ENCODE data around the gene MRPL37. TPM values are rescaled to one million over a fixed set of nuclear protein-coding genes. Genes with fewer than 3 reads are reported as not detected.

Gene MRPL37
- polyA plus RNA-seq, 2 of the 4 experiments (the other 2 are of a cell fraction), result 16.2 to 68.9 TPM

DNA sequence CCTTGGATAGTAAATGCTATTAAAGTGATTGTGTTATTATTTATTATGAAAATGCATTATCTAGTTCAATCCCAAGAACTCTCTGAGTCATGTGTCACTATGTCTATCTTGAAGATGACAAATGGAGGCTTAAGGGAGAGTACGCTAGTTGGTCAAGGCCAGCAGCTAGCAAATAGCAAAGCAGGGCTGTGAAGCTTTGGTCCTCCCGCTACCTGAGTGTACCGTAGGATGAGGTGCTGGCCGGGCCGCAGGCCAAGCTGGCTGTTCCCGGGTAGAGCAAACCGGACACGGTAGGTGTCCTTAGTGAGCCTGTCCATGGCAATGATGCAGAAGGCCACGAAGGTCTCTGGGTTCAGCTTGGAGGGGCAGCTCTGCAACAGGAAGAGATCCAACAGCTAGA, 9.4 kb upstream of the MRPL37 start:
- ATAC-seq, result no peak
- TF ChIP-seq RFX5 (IDR thresholded peaks at IDR 0.05), result no peak
- no peak for TF ChIP-seq FOSB (CRISPR knock-in tag; IDR thresholded peaks at IDR 0.05)
- TF ChIP-seq, protein P1, sequence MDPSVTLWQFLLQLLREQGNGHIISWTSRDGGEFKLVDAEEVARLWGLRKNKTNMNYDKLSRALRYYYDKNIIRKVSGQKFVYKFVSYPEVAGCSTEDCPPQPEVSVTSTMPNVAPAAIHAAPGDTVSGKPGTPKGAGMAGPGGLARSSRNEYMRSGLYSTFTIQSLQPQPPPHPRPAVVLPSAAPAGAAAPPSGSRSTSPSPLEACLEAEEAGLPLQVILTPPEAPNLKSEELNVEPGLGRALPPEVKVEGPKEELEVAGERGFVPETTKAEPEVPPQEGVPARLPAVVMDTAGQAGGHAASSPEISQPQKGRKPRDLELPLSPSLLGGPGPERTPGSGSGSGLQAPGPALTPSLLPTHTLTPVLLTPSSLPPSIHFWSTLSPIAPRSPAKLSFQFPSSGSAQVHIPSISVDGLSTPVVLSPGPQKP (IDR thresholded peaks at IDR 0.05; ENCODE audit: low read depth, low read length), result no peak
- no peak for TF ChIP-seq EHF (CRISPR knock-in tag; IDR thresholded peaks at IDR 0.05)
- TF ChIP-seq NR3C1 (IDR thresholded peaks at IDR 0.05), result no peak
- TF ChIP-seq FOXS1 (CRISPR knock-in tag; IDR thresholded peaks at IDR 0.05), result no peak
- no peak for TF ChIP-seq JUNB (IDR thresholded peaks at IDR 0.05)
- TF ChIP-seq, protein P2, sequence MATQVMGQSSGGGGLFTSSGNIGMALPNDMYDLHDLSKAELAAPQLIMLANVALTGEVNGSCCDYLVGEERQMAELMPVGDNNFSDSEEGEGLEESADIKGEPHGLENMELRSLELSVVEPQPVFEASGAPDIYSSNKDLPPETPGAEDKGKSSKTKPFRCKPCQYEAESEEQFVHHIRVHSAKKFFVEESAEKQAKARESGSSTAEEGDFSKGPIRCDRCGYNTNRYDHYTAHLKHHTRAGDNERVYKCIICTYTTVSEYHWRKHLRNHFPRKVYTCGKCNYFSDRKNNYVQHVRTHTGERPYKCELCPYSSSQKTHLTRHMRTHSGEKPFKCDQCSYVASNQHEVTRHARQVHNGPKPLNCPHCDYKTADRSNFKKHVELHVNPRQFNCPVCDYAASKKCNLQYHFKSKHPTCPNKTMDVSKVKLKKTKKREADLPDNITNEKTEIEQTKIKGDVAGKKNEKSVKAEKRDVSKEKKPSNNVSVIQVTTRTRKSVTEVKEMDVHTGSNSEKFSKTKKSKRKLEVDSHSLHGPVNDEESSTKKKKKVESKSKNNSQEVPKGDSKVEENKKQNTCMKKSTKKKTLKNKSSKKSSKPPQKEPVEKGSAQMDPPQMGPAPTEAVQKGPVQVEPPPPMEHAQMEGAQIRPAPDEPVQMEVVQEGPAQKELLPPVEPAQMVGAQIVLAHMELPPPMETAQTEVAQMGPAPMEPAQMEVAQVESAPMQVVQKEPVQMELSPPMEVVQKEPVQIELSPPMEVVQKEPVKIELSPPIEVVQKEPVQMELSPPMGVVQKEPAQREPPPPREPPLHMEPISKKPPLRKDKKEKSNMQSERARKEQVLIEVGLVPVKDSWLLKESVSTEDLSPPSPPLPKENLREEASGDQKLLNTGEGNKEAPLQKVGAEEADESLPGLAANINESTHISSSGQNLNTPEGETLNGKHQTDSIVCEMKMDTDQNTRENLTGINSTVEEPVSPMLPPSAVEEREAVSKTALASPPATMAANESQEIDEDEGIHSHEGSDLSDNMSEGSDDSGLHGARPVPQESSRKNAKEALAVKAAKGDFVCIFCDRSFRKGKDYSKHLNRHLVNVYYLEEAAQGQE (IDR thresholded peaks at IDR 0.05), result no peak
- TF ChIP-seq, protein P3, sequence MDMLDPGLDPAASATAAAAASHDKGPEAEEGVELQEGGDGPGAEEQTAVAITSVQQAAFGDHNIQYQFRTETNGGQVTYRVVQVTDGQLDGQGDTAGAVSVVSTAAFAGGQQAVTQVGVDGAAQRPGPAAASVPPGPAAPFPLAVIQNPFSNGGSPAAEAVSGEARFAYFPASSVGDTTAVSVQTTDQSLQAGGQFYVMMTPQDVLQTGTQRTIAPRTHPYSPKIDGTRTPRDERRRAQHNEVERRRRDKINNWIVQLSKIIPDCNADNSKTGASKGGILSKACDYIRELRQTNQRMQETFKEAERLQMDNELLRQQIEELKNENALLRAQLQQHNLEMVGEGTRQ (IDR thresholded peaks at IDR 0.05), result no peak
- no peak for TF ChIP-seq HOXA7 (CRISPR knock-in tag; IDR thresholded peaks at IDR 0.05)
- TF ChIP-seq HOXB5 (CRISPR knock-in tag; IDR thresholded peaks at IDR 0.05), result no peak
- no peak for TF ChIP-seq MAZ (IDR thresholded peaks at IDR 0.05; ENCODE audit: borderline replicate concordance, low read depth, low read length)
- TF ChIP-seq KDM5A (IDR thresholded peaks at IDR 0.05), result no peak
- TF ChIP-seq CBX8 (IDR thresholded peaks at IDR 0.05), result no peak
- TF ChIP-seq, protein P4, sequence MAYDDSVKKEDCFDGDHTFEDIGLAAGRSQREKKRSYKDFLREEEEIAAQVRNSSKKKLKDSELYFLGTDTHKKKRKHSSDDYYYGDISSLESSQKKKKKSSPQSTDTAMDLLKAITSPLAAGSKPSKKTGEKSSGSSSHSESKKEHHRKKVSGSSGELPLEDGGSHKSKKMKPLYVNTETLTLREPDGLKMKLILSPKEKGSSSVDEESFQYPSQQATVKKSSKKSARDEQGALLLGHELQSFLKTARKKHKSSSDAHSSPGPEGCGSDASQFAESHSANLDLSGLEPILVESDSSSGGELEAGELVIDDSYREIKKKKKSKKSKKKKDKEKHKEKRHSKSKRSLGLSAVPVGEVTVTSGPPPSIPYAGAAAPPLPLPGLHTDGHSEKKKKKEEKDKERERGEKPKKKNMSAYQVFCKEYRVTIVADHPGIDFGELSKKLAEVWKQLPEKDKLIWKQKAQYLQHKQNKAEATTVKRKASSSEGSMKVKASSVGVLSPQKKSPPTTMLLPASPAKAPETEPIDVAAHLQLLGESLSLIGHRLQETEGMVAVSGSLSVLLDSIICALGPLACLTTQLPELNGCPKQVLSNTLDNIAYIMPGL (CRISPR knock-in tag; IDR thresholded peaks at IDR 0.05; ENCODE audit: borderline replicate concordance), result no peak
- no peak for TF ChIP-seq HEYL (CRISPR knock-in tag; IDR thresholded peaks at IDR 0.05)
- no peak for TF ChIP-seq ZNF302 (CRISPR knock-in tag; IDR thresholded peaks at IDR 0.05)
- no peak for TF ChIP-seq JUN (IDR thresholded peaks at IDR 0.05)
- no peak for TF ChIP-seq CBX2 (IDR thresholded peaks at IDR 0.05; ENCODE audit: borderline replicate concordance, low read depth)

DNA sequence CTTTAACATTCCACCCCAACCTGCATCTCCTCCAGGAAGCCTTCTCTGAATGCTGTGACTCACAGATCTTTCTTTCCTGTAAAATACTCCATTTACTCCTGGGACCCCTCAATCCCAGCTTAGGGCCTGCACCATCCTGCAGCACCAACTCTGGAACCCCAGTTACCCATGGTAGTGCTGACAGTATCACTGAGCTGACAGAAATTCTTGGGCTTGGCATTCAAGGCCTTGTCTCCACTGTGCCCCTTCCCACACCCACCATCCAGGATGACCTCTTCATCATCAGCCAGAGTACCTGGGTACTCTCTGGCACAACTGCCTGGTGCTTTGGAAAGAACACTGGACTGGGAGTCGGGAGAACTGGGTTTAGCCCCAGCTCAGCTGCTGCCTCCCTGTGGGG, 8.4 kb upstream of the MRPL37 start:
- WGBS (ENCODE audit: missing lambda C conversion rate), result 83% methylated on average over 1 of the region's 1 CpG
- ChIA-PET POLR2A (no interaction called here), CTCF (interaction anchor here (0.8 to 1.7 kb wide), 2 partner anchors 10 to 146 kb away, joined by 3 to 5 read pairs; no protein-coding TSS in a partner anchor)
- ATAC-seq (no peak), FAIRE-seq (no peak), DNase-seq (ENCODE audit: low read depth in 1 of 2, low spot score in 1 of 2) (no peak)
- no peaks in the 10 kb centered on the region for H3K4me1 ChIP-seq
- H3K27ac ChIP-seq, result no peak overlapping the region
- no peak overlapping the region for H3K4me3 ChIP-seq
- H3K9me3 ChIP-seq, result no peaks in the 10 kb centered on the region
- H3K4me2 ChIP-seq, result no peak overlapping the region
- TF ChIP-seq, protein P5, sequence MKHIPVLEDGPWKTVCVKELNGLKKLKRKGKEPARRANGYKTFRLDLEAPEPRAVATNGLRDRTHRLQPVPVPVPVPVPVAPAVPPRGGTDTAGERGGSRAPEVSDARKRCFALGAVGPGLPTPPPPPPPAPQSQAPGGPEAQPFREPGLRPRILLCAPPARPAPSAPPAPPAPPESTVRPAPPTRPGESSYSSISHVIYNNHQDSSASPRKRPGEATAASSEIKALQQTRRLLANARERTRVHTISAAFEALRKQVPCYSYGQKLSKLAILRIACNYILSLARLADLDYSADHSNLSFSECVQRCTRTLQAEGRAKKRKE (CRISPR knock-in tag; IDR thresholded peaks at IDR 0.05; ENCODE audit: low read depth), result no peak
- TF ChIP-seq, protein P1 (IDR thresholded peaks at IDR 0.05; ENCODE audit: low read depth, low read length), result no peak
- no peak for TF ChIP-seq MAFK (IDR thresholded peaks at IDR 0.05; ENCODE audit: partially characterized antibody)
- TF ChIP-seq EP300 (IDR thresholded peaks at IDR 0.05), result no peak
- TF ChIP-seq CBX8 (IDR thresholded peaks at IDR 0.05), result no peak
- TF ChIP-seq, protein P3 (IDR thresholded peaks at IDR 0.05), result no peak
- no peak for TF ChIP-seq GATA3 (IDR thresholded peaks at IDR 0.05; ENCODE audit: borderline replicate concordance)
- no peak for TF ChIP-seq KDM5A (IDR thresholded peaks at IDR 0.05)
- no peak for TF ChIP-seq POLR2AphosphoS2 (conservative IDR thresholded peaks at IDR 0.05; ENCODE audit: low read length)
- no peak for TF ChIP-seq POLR2A (IDR thresholded peaks at IDR 0.05; ENCODE audit: low read length)
- no peak for TF ChIP-seq RCOR1 (IDR thresholded peaks at IDR 0.05; ENCODE audit: low read depth, low read length)
- no peak for TF ChIP-seq FOSL2 (IDR thresholded peaks at IDR 0.05)
- no peak for TF ChIP-seq FOSL2 (CRISPR knock-in tag; IDR thresholded peaks at IDR 0.05)
- TF ChIP-seq TP53 (CRISPR knock-in tag; IDR thresholded peaks at IDR 0.05), result no peak

More for the DNA sequence above, 9.4 kb upstream of the MRPL37 start:
- Histone ChIP-seq H3K27ac (no peak overlapping the region), H3K4me3 (no peak overlapping the region), H3K4me1 (no peaks in the 10 kb centered on the region), H3K4me2 (no peak overlapping the region), H3K9me3 (no peaks in the 10 kb centered on the region)
- POLR2A ChIA-PET, result no interaction called here
- WGBS (ENCODE audit: missing lambda C conversion rate), result 94% methylated on average over 8 of the region's 9 CpGs
- CTCF ChIA-PET, result interaction anchor here (1.7 kb wide), 1 partner anchor 9 kb away, joined by 5 read pairs; no protein-coding TSS in a partner anchor
- DNase-seq (ENCODE audit: low read depth in 1 of 2, low spot score in 1 of 2) (no peak), FAIRE-seq (no peak)
